Endothelial cell (in vitro differentiated cells): ENCODE data around the gene NRK. TPM values are rescaled to one million over a fixed set of nuclear protein-coding genes. Genes with fewer than 3 reads are reported as not detected.
"Not testable (repeated sequence)": the region's sequence is repeated elsewhere in the genome, so short reads cannot be mapped to it uniquely, and the experiment has no call there.

Experiments
- DNase-seq: peaks from one replicate; pipeline ENCODE4 v3.0.0; 2021; ENCODE audit warnings: low spot score
- H3K27ac Mint-ChIP-seq: one replicate; pipeline ENCODE4 v1.8.0; 2021; ENCODE audit warnings: mixed read lengths, inconsistent platforms; ENCODE audit not compliant: unreplicated experiment
- H3K27me3 Mint-ChIP-seq: one replicate; pipeline ENCODE4 v1.8.0; 2021; ENCODE audit warnings: mild to moderate bottlenecking, moderate library complexity, mixed read lengths, inconsistent platforms; ENCODE audit not compliant: unreplicated experiment
- H3K36me3 Mint-ChIP-seq: one replicate; pipeline ENCODE4 v1.8.0; 2021; ENCODE audit warnings: mild to moderate bottlenecking, low read depth, mixed read lengths, inconsistent platforms; ENCODE audit not compliant: unreplicated experiment
- H3K4me1 Mint-ChIP-seq: one replicate; pipeline ENCODE4 v1.8.0; 2021; ENCODE audit warnings: mild to moderate bottlenecking, mixed read lengths, inconsistent platforms; ENCODE audit not compliant: unreplicated experiment
- H3K4me3 Mint-ChIP-seq: one replicate; pipeline ENCODE4 v1.8.0; 2021; ENCODE audit warnings: mild to moderate bottlenecking, mixed read lengths, inconsistent platforms; ENCODE audit not compliant: unreplicated experiment
- H3K9me3 Mint-ChIP-seq: one replicate; pipeline ENCODE4 v1.8.0; 2021; ENCODE audit warnings: mixed read lengths, inconsistent platforms; ENCODE audit not compliant: unreplicated experiment
- CTCF ChIP-seq: fragments of 200-600 bp; sonication (generic); IDR thresholded peaks from one replicate; pipeline ENCODE4 v1.5.0; 2021; ENCODE audit warnings: antibody characterized with exemption; ENCODE audit not compliant: unreplicated experiment
- total RNA-seq: library from RNA; stranded (reverse); fragmentation: NEBNext Ultra II Directional; extraction: Animal tissue kit (Norgen Biotek cat#: 25700); gene quantifications from one replicate; pipeline ENCODE4 v1.2.1, GENCODE V29; 2021; ENCODE audit not compliant: unreplicated experiment

Gene NRK
- total RNA-seq, 1 donor from 2014 or later: 1.8 TPM

GRCh38 chrX:105803891-105804290 is 18.4 kb upstream of the NRK start:
- Mint-ChIP-seq H3K9me3 (no peaks in the 10 kb centered on the region), H3K27ac (no peak overlapping the region), H3K36me3 (no peaks in the 10 kb centered on the region), H3K27me3 (no peaks in the 10 kb centered on the region), H3K4me3 (no peak overlapping the region), H3K4me1 (no peaks in the 10 kb centered on the region)
- DNase-seq: no peak
- no peak for TF ChIP-seq CTCF

- DNase-seq, H3K4me3 Mint-ChIP-seq, H3K9me3 Mint-ChIP-seq: not testable (repeated sequence)
These were observed 16.7 kb upstream of the NRK start for GRCh38 chrX:105805655-105806054.

DNA sequence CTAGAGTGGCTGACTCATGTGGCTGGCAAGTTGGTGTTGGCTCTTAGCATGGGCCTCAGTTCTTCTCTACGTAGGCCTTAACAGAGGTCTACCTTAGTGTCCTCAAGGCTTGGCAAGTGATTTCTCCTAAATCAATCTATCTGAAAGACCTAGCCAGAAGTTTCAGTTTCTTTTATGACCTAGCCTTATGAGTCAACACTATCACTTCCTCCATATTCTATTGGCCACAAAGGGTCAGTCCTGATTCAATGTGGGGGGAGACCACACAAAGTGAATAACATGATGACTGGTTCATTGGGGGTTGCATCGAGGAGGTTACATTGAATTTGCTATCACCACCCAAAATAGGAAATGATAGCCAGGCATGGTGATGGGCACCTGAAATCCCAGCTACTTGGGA is 5.8 kb upstream of the NRK start:
- Mint-ChIP-seq H3K4me3 (no peak overlapping the region), H3K27me3 (no peaks in the 10 kb centered on the region), H3K4me1 (no peaks in the 10 kb centered on the region), H3K9me3 (peaks cover 6% of the 10 kb centered on the region), H3K27ac (no peak overlapping the region), H3K36me3 (peaks cover 4% of the 10 kb centered on the region)
- no peak for DNase-seq
- TF ChIP-seq CTCF: no peak

More at GRCh38 chrX:105805655-105806054, 16.7 kb upstream of the NRK start:
- H3K4me1 Mint-ChIP-seq, H3K36me3 Mint-ChIP-seq, H3K27ac Mint-ChIP-seq, H3K27me3 Mint-ChIP-seq: not testable (repeated sequence)

DNA sequence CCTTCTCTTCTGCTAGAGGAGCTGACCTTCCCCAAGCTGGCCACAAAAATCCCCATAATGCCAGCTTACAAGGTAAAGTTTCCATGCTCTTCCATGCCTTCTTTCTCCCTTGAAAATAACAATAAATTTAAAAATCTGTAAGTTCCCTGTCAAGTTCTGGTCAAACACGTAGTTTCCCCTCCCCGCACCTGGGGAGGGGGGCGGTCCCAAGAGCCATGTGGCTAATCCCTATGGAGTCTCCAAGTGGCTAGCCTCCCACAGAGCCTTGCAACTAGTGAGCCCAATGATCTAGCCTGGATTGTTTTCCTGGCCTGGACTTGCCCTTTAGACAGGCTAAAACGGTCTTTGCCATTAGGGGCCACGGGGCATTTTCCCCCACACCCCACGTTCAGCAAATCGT is 2.1 kb upstream of the NRK start:
- no peak overlapping the region for H3K4me3 Mint-ChIP-seq
- no peak for DNase-seq
- peaks cover 11% of the 10 kb centered on the region for H3K9me3 Mint-ChIP-seq
- no peak overlapping the region for H3K27ac Mint-ChIP-seq
- no peaks in the 10 kb centered on the region for H3K36me3 Mint-ChIP-seq
- H3K27me3 Mint-ChIP-seq: no peaks in the 10 kb centered on the region
- no peak for TF ChIP-seq CTCF
- no peaks in the 10 kb centered on the region for H3K4me1 Mint-ChIP-seq

DNA sequence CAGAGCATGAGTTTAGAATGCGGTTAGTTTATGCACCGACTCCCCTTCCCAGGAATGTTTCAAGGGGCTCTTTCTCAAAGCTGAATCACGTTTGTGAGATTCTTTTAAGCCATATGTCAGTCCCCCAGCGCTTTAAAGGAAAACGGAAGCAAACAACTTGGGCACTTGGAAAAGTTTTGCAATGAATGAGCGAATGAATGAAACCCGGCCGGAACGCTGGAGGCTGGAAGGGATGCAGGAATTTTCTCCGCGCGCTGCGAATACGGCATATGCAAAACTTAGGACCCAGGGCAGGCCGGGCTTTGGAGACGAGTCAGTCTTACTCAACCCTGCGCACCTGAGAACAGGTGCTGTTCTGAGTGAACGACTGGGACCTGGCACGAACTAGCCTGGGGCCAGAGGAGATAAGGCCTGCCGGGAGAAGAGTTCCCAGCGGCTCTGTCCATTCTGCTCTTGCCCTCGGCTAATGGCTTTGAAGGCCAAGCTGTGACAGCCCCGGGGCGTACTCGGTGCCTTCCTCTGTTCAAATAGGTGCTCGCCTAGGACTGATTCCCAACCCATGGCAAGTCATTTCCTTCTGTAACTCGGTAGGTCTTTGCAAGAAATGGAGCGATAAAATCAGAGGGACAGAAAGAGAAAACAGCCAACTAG is 743 bp upstream of the NRK start:
- H3K27me3 Mint-ChIP-seq: no peaks in the 10 kb centered on the region
- no peak overlapping the region for H3K4me3 Mint-ChIP-seq
- H3K36me3 Mint-ChIP-seq: no peaks in the 10 kb centered on the region
- peaks cover 11% of the 10 kb centered on the region for H3K9me3 Mint-ChIP-seq
- TF ChIP-seq CTCF: no peak
- no peak overlapping the region for H3K27ac Mint-ChIP-seq
- no peak for DNase-seq
- H3K4me1 Mint-ChIP-seq: no peaks in the 10 kb centered on the region
